ENCODE measurements around the gene PFDN1.

- no peak for TF ChIP-seq EP300 (IDR thresholded peaks at IDR 0.05; ENCODE audit: borderline replicate concordance)
- TF ChIP-seq USF1 (IDR thresholded peaks at IDR 0.05): no peak
- no peak for TF ChIP-seq RAD21 (IDR thresholded peaks at IDR 0.05; ENCODE audit: low read depth)
- no peak for TF ChIP-seq MAX (IDR thresholded peaks at IDR 0.05)
These were observed 36.7 kb upstream of the PFDN1 start for GRCh38 chr5:140339636-140340035.

Measured in Ishikawa (cell line).